Skeletal muscle cell (primary cell): Measurements from ENCODE around the gene VAV2.
A peak's percentile ranks its signal among the peaks of the same experiment; 100 is the strongest.

Experiments
- DNase-seq: peaks from one replicate; pipeline ENCODE4 v3.0.0-alpha.2; 2010; ENCODE audit warnings: low read depth
- H3K4me3 ChIP-seq: 2 replicates; pipeline ENCODE4 v1.5.1; 2011; ENCODE audit warnings: low read depth, mild to moderate bottlenecking, control low read depth, low read length, moderate library complexity

VAV2 gene, protein sequence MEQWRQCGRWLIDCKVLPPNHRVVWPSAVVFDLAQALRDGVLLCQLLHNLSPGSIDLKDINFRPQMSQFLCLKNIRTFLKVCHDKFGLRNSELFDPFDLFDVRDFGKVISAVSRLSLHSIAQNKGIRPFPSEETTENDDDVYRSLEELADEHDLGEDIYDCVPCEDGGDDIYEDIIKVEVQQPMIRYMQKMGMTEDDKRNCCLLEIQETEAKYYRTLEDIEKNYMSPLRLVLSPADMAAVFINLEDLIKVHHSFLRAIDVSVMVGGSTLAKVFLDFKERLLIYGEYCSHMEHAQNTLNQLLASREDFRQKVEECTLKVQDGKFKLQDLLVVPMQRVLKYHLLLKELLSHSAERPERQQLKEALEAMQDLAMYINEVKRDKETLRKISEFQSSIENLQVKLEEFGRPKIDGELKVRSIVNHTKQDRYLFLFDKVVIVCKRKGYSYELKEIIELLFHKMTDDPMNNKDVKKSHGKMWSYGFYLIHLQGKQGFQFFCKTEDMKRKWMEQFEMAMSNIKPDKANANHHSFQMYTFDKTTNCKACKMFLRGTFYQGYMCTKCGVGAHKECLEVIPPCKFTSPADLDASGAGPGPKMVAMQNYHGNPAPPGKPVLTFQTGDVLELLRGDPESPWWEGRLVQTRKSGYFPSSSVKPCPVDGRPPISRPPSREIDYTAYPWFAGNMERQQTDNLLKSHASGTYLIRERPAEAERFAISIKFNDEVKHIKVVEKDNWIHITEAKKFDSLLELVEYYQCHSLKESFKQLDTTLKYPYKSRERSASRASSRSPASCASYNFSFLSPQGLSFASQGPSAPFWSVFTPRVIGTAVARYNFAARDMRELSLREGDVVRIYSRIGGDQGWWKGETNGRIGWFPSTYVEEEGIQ

DNA sequence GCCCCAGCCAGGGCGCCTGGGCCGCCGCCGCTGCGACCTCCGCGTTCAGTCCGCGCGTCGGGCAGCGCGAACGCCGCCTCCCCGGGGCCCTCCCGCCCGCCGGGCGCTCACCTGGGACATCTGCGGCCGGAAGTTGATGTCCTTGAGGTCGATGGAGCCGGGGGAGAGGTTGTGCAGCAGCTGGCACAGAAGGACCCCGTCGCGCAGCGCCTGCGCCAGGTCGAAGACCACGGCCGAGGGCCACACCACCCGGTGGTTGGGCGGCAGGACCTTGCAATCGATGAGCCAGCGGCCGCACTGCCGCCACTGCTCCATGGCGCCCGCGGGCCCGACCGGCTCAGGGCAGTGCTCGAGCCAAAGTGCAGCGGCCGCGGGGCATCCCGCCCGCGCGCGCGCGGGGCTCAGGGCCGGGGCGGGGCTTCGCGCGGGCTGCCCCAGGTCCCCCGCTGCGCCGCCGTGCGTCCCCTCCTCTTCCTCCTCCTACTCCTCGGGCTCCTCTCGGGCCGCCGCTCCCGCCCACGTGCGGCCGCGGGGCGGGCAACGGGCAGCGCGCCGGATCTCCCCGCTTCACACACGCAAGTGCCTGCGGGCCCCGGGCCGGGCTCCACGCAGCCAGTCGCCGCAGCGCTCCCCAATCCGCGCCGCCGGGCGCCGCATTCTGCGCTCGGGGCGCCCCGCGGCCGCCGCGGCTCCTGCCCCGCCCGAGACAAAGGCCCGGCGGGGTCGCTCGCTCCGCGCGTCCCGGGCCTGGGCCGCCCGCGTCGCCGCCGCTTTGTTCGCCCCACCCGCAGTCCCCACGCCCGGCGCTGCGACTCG, at the start of gene VAV2:
Gene VAV2 (minus strand): TSS at position 361 of the 816 bp plus-strand sequence. CDS start 46 bp downstream, at position 315.
- no peak for DNase-seq
- H3K4me3 ChIP-seq: peak within 1 kb of the TSS; percentile 78

DNA sequence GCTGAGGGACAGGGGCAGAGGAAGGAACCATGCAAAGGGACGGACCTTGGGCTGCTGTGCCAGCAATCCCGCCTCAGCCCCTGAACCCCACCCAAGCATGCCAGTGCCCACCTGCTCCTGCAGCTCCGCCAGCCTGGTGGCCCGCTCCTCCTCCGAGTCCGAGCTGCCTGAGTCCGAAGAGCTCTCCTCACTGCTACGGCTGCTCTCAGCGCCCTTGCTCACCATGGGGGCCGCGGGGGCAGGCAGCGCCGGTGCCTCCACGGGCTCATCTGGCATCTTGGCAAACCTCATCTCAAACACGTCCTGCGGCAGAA, 49.5 kb upstream of the VAV2 start:
- H3K4me3 ChIP-seq: no peak overlapping the region
- DNase-seq: no peak

DNA sequence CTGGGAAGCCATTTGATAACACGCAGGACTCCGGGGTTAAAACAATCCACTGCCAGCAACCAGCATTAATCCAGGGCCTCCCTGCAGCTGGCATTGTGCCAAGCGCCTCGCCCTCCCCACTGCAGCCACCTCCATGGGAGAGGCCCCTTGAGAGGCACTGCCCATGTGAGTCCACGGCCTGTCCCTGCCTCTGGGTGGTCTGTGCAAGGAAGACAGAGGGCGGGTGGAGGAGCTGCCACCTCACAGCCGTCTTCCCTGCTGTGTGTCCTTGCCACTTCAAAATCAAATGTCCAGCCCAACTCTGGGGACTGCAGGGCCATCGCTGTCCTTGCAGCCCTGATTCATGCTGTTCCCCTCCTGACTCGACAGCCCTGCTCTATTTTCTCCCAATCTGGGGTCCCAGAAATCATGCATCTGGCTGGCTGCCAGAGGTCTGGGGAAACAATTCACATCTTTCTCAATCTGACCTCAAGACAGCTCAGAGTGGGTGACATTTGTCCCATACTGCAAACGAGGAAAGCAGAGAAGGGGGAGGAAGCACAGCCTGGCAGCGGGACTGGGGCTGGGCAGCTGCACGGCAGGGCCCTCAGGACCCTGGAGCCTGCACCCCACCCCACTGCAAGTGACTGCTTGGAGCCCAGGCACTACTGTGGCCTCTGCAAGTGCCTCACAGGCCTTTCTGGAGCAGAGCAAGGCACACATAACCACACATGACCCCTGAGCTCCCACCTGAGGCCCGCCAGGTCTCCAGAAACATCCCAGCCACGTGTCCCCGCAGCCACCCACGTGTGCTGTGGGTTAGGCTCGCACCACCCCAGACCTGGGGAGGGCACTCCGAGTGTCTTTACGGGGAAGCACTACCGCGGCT, 48.9 kb upstream of the VAV2 start:
- no peak overlapping the region for H3K4me3 ChIP-seq
- no peak for DNase-seq

DNA sequence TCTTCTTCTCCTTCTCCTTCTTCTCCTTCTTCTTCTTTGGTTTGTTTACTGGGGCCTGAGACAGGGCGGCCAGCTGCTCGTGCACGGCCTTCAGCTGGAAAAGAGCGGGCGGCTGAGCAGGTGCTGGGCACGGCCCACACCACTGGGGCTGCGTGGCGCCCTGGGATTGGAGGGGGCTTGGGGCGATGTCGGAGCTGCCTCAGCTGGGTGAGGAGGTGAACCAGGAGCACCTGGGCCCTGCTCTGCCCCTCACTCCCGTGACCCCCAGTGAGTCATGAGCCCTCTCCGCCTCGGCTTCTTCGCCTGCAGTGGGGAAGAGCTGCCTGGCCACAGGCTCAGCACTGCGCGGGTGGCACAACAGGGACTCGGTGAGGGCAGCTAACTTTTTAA, 48.0 kb upstream of the VAV2 start:
- no peak for DNase-seq
- no peak overlapping the region for H3K4me3 ChIP-seq

DNA sequence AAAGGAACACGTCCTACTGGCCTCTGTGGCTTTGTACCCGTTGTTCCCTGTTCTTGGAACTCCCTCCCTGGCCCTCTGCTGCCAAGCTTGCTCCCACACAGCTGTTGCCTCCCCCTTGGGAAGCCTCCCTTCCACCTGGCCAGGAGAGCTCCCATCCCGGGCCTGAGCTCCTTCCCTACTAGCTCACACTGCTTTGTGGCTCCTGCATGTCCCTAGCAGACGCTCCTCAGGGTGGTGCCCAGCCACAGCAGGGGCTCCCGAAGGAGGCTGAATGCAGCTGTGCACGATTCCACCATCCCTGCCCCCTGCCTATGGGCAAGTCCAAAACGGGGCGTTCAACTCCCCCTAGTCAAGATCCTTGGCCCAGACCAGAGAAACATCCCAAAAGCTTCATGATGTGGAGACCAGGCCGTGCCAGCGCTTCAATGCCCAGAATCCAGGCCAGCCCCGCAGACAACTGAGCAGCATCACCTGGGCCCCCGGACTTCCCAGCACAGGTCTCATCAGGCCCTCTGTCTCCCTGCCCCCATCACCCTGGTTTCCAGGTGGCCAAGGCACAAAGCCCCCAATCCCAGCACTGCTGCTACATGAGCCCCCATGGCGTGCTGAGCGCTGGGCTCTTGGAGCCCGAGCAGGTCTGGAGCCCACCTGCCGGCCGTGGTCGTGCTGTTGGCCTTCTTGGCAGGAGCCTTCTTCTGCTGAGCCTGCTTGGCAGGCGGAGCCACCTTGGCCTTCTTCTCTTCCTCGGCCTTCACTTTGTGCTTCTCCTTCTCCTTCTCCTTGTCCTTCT, 47.5 kb upstream of the VAV2 start:
- no peak overlapping the region for H3K4me3 ChIP-seq
- no peak for DNase-seq

DNA sequence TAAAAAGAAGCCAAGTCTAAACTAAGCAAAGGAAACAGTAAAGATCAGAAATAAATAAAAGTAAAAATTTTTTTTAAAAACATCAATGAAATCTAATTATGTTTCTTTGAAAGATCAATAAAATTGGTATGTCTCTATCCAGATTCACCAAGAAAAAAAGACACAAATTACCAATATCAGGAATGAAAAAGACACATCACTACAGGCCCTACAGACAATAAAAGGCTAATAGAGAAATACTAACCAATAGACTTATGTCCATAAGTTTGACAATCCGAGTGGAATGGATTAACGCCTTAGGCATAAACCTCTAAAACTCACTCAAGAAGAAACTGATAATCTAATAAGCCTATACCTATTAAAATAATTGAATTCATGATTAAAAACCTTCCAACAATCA, 45.5 kb upstream of the VAV2 start:
- DNase-seq: no peak
- no peak overlapping the region for H3K4me3 ChIP-seq

DNA sequence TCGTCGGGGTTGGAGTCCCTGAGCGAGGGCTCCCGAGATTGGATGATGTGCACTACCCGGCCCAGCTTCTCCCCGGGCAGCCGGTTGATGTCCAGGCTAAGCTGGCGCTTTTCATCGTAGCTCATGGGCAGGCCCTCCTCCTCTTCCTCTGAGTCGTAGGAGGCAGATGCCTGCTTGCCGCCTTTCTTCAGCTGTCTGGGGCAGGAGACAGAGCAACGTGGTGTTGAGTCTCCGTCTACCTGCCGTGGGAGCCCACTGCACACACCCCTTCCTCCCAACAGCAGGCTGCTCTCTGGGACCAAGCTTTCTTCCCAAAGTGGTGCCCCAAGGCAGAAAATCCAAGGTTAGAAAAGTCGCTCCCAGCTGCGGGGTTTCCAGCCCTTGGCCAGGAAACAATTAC, 44.0 kb upstream of the VAV2 start:
- H3K4me3 ChIP-seq: no peak overlapping the region
- DNase-seq: no peak

DNA sequence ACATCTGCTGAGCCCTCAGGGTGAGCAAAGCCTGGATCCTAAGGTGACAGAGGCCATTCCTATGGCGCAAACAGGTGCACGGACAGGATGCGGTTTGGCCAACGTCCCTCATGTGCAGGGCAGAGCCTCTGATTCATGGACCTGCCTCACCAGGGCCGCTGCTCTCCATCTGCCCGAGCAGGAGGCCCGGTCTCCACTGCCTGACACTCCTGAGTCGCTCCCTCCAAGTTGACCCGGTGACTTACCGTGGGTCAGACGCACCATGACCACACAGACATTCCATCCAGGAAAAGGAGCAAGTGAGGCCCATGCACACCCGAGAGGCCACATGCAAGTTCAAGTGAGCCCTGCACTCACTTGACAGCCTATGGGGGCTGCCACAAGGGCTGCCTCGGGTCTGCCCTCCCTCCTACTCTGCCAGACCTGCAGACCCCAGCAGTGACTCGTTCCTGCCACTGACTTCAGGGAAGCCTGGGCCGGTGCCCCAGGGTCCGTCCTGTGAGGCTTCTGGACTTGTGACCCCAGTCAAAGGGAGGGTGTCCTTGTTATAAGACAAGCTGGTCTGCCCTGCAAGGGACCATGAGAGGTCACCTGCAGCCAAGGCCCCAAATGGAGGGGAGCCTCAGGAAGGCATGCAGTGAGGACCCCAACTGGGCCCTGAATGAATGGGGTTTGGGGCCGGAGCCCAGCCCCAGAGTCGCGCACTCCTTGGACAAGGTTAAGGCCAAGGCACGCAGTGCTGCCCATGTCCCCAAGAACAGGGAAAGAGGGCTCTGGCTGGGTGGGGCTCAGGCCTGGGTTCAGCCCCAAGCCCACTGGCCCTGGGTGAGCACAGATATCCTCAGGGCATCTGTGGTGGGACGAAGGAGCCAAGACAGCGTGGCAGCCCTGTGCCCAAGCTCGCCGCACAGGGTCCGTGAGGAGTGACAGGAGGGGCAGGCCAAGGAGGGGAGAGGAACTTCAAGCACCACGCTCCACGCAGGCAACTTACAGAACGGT, 43.2 kb upstream of the VAV2 start:
- DNase-seq: no peak
- no peak overlapping the region for H3K4me3 ChIP-seq

DNA sequence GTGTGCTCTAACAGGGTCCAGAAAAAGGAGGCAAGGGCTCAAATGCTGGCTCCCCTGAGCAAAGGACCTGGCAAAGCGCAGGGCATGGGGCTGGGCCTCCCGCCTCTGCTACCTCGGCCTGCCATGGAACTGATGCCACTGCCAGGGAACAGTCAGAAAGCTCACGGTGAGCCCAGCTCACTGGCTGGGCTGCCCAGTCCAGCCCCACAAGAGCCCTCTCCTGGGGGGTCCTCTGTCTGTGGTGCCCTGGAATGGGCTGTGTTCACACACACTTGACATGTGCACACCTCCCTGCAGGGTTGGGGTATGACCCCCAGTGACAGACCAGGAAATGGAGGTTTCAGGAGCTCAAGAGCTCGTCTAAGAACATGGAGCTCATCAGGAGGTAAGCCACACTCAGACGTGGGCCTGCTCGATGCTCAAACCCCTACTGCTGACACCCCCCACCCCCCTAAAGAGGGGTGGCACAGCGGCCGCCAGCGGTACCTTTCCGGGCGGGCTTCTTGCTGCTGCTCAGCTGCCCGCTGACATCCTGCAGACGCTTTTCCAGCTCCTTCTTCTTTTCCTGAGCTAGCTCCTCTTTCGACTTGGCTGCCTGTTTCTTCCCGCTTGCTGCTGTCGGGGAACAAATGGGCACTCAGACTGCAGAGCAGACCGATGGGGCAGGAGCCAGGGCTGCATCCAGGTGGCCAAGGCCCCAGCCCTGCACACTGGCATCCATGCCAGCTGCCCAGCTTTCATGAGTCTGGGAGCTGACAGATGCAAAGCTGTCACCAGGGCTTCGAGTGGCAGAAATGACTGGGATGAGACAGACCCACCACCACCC, 42.3 kb upstream of the VAV2 start:
- no peak for DNase-seq
- no peak overlapping the region for H3K4me3 ChIP-seq

DNA sequence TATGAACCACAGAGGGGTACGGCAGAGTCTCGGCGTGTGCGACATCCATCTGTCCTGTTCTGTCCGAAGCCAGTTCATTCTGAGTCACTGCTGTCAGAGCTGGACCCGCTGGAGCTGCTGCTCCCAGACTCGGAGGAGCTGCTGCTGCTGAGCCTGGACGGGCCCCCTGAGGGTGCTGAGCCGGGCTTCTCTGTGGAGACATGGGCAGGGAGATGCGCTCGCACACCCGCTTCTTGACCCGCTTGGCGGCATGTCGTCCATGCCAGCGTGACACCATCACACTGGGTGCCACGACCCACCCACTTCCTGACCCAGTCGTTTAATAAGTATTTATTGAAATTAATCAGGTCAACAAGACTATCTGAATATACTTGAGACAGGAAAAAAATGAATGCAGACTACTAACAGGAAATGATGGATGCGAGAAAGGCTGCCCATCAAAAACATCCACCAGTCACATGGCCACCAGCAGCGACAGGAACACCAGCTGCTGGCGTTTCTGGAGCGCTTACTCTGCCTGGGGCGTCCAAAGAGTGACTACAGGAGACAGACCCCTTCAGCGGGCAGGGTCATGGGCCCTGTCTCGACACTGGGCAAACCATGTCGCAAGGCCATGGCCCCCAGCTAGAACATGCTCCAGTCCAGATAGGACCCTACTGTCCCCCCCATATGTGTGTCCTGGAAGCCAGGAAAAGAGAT, 41.5 kb upstream of the VAV2 start:
- no peak overlapping the region for H3K4me3 ChIP-seq
- no peak for DNase-seq

DNA sequence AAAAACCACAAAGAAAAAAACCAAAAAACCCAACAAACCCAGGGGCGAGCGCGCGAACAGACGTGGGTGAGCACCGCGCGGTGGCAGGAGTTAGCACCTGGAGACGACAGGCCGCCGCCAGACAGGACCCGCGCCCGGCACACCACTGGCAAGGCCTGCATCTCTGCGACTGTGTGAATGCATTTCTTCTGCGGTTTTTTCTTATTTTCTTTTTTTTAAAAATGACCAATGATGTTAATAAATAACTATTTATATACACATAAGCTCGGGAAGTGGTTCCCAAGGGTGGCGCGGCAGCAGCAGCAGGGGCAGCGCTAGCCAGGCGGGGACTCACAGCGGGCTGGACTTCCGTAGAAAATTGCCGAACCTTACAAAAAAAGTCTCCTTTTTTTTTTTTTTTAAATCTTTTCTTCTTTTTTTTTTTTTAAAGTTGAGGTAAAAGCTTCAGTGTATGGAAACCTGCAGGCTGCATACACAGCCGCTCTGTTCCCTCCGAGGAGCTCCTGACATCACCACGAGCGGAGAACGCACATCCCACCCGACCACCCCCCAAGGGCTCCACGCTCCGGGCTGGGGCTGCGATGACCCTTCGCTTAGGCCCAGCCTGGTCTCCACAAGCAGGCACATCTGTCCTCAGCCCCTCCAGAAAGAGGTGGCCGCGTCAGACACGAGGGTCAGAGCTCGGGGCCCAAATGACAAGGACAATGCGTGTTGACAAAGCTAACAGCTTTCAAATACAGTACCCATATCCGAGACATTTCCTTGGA, 40.5 kb upstream of the VAV2 start:
- H3K4me3 ChIP-seq: no peak overlapping the region
- DNase-seq: no peak

DNA sequence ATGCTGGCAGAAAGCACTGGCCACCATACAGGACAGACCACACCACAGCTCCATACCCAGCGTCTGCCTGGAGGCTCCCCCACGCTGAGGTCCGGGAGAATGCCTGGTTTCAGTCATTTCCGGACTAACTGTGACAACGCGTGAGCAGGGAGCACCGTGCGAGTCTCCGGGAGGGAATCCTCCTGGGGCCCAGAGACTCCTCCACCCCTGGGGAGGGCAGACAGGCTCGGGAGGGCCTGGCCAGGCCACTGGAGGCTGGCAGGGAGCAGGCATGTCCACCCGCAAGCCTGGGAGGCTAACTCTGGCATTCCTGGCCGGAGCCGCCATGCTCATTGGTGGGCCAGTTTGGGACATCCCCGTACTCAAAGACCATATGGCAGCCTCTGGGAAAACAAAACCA, 39.7 kb upstream of the VAV2 start:
- DNase-seq: no peak
- H3K4me3 ChIP-seq: no peak overlapping the region

DNA sequence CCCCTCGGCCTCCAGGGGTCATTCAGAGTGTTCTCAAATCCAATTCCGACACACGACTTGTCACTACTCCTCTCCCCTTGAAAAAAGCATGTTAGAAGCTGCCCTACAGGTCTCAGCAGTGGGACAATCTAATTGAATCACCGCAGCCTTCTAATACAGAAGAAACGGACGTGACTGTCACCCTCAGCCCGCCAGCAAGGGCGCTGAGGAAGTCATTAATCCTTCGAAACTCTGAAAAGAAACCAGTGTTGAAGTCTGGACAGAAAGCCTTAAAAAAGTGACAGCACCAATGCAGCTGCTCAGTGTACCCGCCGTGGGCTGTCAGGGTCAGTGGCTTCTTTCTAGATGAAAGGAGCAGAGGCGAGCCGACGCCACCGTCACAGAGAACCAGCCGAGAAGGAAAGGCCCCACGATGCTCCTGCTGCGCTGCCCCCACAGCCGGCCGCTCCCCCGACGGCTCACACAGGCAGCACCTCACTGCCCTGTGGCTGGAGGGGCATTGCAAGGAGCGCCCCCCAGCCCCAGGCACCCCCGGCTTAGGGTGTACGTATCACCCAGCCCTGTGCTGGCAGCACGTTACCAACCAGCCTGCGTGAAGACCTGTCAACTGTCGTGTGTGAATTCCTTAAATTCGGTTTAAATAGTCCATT, 38.8 kb upstream of the VAV2 start:
- H3K4me3 ChIP-seq: no peak overlapping the region
- no peak for DNase-seq

DNA sequence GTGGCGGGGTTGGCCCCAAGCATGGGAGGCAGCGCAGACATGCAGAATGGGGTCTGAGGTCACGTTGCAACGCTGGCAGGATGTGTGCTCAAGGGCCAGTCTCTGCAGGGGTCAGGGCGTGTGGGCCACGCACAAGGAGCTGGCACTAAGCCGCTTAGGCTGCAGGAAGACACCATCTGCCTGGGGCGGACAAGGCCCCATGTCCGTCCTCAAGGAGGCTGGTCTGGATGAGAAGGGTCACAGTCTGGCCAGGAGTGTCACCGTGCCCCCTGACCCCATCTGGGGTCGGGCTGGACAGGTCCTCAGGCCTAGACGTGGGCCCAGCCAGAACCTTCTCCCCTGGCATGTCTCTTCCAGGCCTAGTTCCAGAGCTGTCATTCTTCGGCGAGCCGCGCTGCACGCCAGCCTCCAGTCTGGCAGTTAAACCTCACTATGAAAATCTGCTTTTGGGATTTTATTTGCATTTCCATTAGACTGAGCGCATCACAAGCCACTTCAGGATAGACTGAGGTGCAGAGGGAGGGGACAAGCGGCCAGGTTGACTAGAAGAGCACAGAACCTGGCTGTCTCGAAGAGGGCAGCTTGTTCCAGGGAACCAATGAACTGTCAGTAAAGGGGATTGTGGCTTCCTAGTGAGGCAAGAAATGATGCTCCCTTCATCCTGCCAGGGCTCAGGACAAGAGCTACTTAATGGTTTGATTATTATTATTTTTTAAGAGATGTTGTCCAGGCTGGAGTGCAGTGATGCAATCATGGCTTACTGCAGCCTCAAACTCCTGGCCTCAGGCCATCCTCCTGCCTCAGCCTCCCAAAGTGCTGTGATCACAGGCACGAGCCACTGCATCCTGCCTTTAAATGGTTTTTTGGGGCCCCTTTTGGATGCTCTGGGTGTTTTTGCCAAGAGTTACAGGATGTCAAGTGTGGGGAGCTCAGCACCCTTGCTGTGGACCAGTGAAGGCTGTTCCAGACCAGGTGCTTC, 37.4 kb upstream of the VAV2 start:
- H3K4me3 ChIP-seq: no peak overlapping the region
- DNase-seq: no peak
